H1 (cell line): Measurements from ENCODE around the gene SART1. TPM values are rescaled to one million over a fixed set of nuclear protein-coding genes. Genes with fewer than 3 reads are reported as not detected.

ENCODE experiments used
- CTCF ChIA-PET: fragments of 300-600 bp; sonication (Branson Sonifier 250); formaldehyde crosslinking; loops from one replicate; lab custom pipeline; 2021; ENCODE audit not compliant: partially characterized antibody; lab: Charles Lee
- POLR2A ChIA-PET: fragments of 300-600 bp; sonication (Branson Sonifier 250); formaldehyde crosslinking; loops from one replicate; lab custom pipeline; 2021; ENCODE audit warnings: inconsistent platforms; ENCODE audit not compliant: partially characterized antibody; lab: Charles Lee
- DNase-seq, 2 experiments: peaks; one replicate each; pipeline versions ENCODE4 v3.0.0 to v3.0.0-alpha.2; 2010 to 2022; ENCODE audit warnings: low spot score in 2 of 2, low read depth in 1 of 2, mixed read lengths in 1 of 2
- FAIRE-seq: peaks from 2 replicates; lab custom pipeline; 2011; peaks lifted over from hg19 to GRCh38; lab: Jason Lieb, UNC
- H2AFZ ChIP-seq: 2 replicates; pipeline ENCODE4 v1.8.1; 2012; ENCODE audit warnings: low read length, inconsistent platforms
- H2AK5ac ChIP-seq: 2 replicates; pipeline ENCODE4 v1.6.1; 2013; ENCODE audit warnings: low read depth, low read length
- H2BK120ac ChIP-seq: replicated peaks from 2 replicates; pipeline ENCODE3; 2013; ENCODE audit warnings: low read depth, low read length, inconsistent platforms
- H2BK12ac ChIP-seq: 2 replicates; pipeline ENCODE4 v1.6.1; 2013; ENCODE audit warnings: low read depth, low read length
- H2BK15ac ChIP-seq: 2 replicates; pipeline ENCODE4 v1.6.1; 2013; ENCODE audit warnings: low read length
- H2BK20ac ChIP-seq: 2 replicates; pipeline ENCODE4 v1.6.1; 2013; ENCODE audit warnings: low read length
- H2BK5ac ChIP-seq: 2 replicates; pipeline ENCODE4 v1.6.1; 2013; ENCODE audit warnings: low read depth, low read length
- H3K14ac ChIP-seq: 2 replicates; pipeline ENCODE4 v1.6.1; 2013; ENCODE audit warnings: inconsistent platforms; ENCODE audit not compliant: insufficient read length
- H3K18ac ChIP-seq: 2 replicates; pipeline ENCODE4 v1.6.1; 2013; ENCODE audit warnings: low read length; ENCODE audit errors: extremely low read depth
- H3K23ac ChIP-seq: 2 replicates; pipeline ENCODE4 v1.6.1; 2013; ENCODE audit warnings: inconsistent platforms; ENCODE audit not compliant: insufficient read length
- H3K23me2 ChIP-seq: 2 replicates; pipeline ENCODE4 v1.6.1; 2013; ENCODE audit warnings: low read depth, low read length
- H3K27ac ChIP-seq: 2 replicates; pipeline ENCODE4 v1.6.1; 2011; ENCODE audit warnings: low read depth, low read length, inconsistent platforms
- H3K27me3 ChIP-seq, 4 experiments: replicated peaks in 1 of 4; 1 replicate in 1 of 4; 2 replicates in 3 of 4; pipeline versions ENCODE4 v1.6.1 to v1.8.1; 2011 to 2013; ENCODE audit warnings: low read length in 3 of 4, mild to moderate bottlenecking in 3 of 4, inconsistent platforms in 2 of 4, mixed read lengths in 2 of 4, moderate library complexity in 1 of 4; ENCODE audit not compliant: control insufficient read depth in 3 of 4, insufficient read depth in 3 of 4; ENCODE audit errors: extremely low read depth in 1 of 4
- H3K36me3 ChIP-seq, 4 experiments: 2 replicates each; pipeline versions ENCODE4 v1.6.1 to v1.8.1; 2011 to 2013; ENCODE audit warnings: mild to moderate bottlenecking in 4 of 4, low read length in 3 of 4, moderate library complexity in 2 of 4, control low read depth in 1 of 4, inconsistent platforms in 1 of 4; ENCODE audit not compliant: insufficient read depth in 4 of 4, control insufficient read depth in 2 of 4
- H3K4ac ChIP-seq: replicated peaks from 2 replicates; pipeline ENCODE3; 2013; ENCODE audit warnings: low read length, low read depth, mixed read lengths, inconsistent platforms; ENCODE audit not compliant: insufficient read length
- H3K4me1 ChIP-seq, 4 experiments: replicated peaks in 1 of 4; 1 replicate in 1 of 4; 2 replicates in 3 of 4; pipeline versions ENCODE4 v1.6.1 to v1.8.1; 2011 to 2013; ENCODE audit warnings: low read length in 3 of 4, inconsistent platforms in 2 of 4, mixed read lengths in 1 of 4; ENCODE audit not compliant: insufficient read depth in 4 of 4, control insufficient read depth in 3 of 4
- H3K4me2 ChIP-seq, 2 experiments: 2 replicates each; pipeline versions ENCODE4 v1.6.1 to v1.8.1; 2011 to 2013; ENCODE audit warnings: low read depth in 2 of 2, low read length in 2 of 2, control low read depth in 1 of 2, inconsistent platforms in 1 of 2, mild to moderate bottlenecking in 1 of 2; ENCODE audit not compliant: insufficient read depth in 1 of 2
- H3K4me3 ChIP-seq, 4 experiments: fragments of 200-600, 300-600 bp in 1 of 4; sonication (generic), shearing (Covaris generic), sonication (Bioruptor Twin) in 1 of 4; 2 replicates each; pipeline versions ENCODE4 v1.5.1 to v1.8.1; 2011 to 2016; ENCODE audit warnings: low read length in 4 of 4, low read depth in 3 of 4, control low read depth in 2 of 4, inconsistent platforms in 2 of 4, mild to moderate bottlenecking in 2 of 4, mixed read lengths in 1 of 4, moderate library complexity in 1 of 4; ENCODE audit not compliant: insufficient read depth in 2 of 4; ENCODE audit errors: extremely low read depth in 1 of 4
- H3K56ac ChIP-seq: replicated peaks from 2 replicates; pipeline ENCODE3; 2013; ENCODE audit warnings: low read depth, mild to moderate bottlenecking, mixed read lengths, low read length, inconsistent platforms; ENCODE audit not compliant: insufficient read length
- H3K79me1 ChIP-seq: 2 replicates; pipeline ENCODE4 v1.6.1; 2013; ENCODE audit warnings: low read depth, low read length, control low read depth
- H3K79me2 ChIP-seq, 2 experiments: 2 replicates each; pipeline versions ENCODE4 v1.6.1 to v1.8.1; 2012 to 2013; ENCODE audit warnings: low read length in 2 of 2, mild to moderate bottlenecking in 2 of 2, inconsistent platforms in 1 of 2; ENCODE audit not compliant: insufficient read depth in 2 of 2, control insufficient read depth in 1 of 2
- H3K9ac ChIP-seq, 4 experiments: replicated peaks in 1 of 4; 1 replicate in 1 of 4; 2 replicates in 3 of 4; pipeline versions ENCODE4 v1.6.1 to v1.8.1; 2011 to 2013; ENCODE audit warnings: low read depth in 3 of 4, low read length in 3 of 4, control low read depth in 2 of 4, mild to moderate bottlenecking in 2 of 4, moderate library complexity in 2 of 4, inconsistent platforms in 1 of 4; ENCODE audit errors: extremely low read depth in 1 of 4
- H3K9me3 ChIP-seq, 2 experiments: 2 replicates each; pipeline versions ENCODE4 v1.6.1 to v1.8.1; 2012 to 2013; ENCODE audit warnings: mild to moderate bottlenecking in 2 of 2, moderate library complexity in 2 of 2, control low read depth in 1 of 2, inconsistent platforms in 1 of 2, low read depth in 1 of 2, low read length in 1 of 2, mixed read lengths in 1 of 2; ENCODE audit not compliant: insufficient read depth in 2 of 2
- H4K20me1 ChIP-seq, 2 experiments: replicated peaks in 1 of 2; 2 replicates each; pipeline versions ENCODE3 to v1.8.1; 2011 to 2013; ENCODE audit warnings: inconsistent platforms in 2 of 2, low read length in 2 of 2, mild to moderate bottlenecking in 1 of 2; ENCODE audit not compliant: insufficient read depth in 2 of 2, control insufficient read depth in 1 of 2
- H4K5ac ChIP-seq: 2 replicates; pipeline ENCODE4 v1.6.1; 2013; ENCODE audit warnings: low read length, low read depth, mixed read lengths, inconsistent platforms; ENCODE audit not compliant: insufficient read length
- H4K8ac ChIP-seq: 2 replicates; pipeline ENCODE4 v1.8.0; 2013; ENCODE audit warnings: mild to moderate bottlenecking, moderate library complexity, low read length, inconsistent platforms; ENCODE audit not compliant: insufficient read depth; ENCODE audit errors: extremely low read depth
- H4K91ac ChIP-seq: replicated peaks from 2 replicates; pipeline ENCODE3; 2013; ENCODE audit warnings: low read length, mixed read lengths, inconsistent platforms; ENCODE audit not compliant: insufficient read length
- RNF2 ChIP-seq: fragments of 200-900, 300-1000 bp; sonication (generic); IDR thresholded peaks from 2 replicates; pipeline ENCODE4 v1.7.1; 2016; ENCODE audit warnings: borderline replicate concordance, low read depth, mild to moderate bottlenecking, antibody characterized with exemption, low read length; ENCODE audit not compliant: poor library complexity, severe bottlenecking; ENCODE audit errors: missing control alignments
- WGBS, 2 experiments: shearing (Covaris generic) in 1 of 2; methylation state at CpG; one replicate each; pipeline versions ENCODE4 v1.1.6 to v1.1.7; 2013 to 2015; ENCODE audit warnings: low lambda C conversion rate in 2 of 2, mixed read lengths in 2 of 2, inconsistent platforms in 1 of 2, low coverage in 1 of 2, missing lambda C conversion rate in 1 of 2; ENCODE audit not compliant: insufficient replicate concordance in 2 of 2, insufficient coverage in 1 of 2, insufficient read length in 1 of 2; ENCODE audit errors: extremely low coverage in 1 of 2, missing lambda C conversion rate in 1 of 2; 5-methylcytosine and 5-hydroxymethylcytosine counted together
- polyA plus RNA-seq, 7 experiments: library from polyadenylated mRNA; depleted of rRNA in 3 of 7; stranded (reverse) in 5 of 7; unstranded in 2 of 7; fragments of >200 nt in 5 of 7; fragments of 200-250 nt in 2 of 7; gene quantifications; 1 replicate in 5 of 7; 2 replicates in 1 of 7; 4 replicates in 1 of 7; pipeline versions ENCODE4 v1.2.1 to v1.2.3, GENCODE V29; 2011 to 2013; ENCODE audit warnings: missing spikeins in 2 of 7, mixed read lengths in 2 of 7
- total RNA-seq: library from RNA; stranded (reverse); fragmentation: NEBNext Ultra II Directional; extraction: Animal tissue kit (Norgen Biotek cat#: 25700); gene quantifications from 2 replicates; pipeline ENCODE4 v1.2.1, GENCODE V29; 2021

SART1 gene
- total and polyA plus RNA-seq, 2 of the 8 experiments (the other 6 are each of a cell fraction or from before 2014, with no cell fraction given): 9.7 to 46.1 TPM

DNA sequence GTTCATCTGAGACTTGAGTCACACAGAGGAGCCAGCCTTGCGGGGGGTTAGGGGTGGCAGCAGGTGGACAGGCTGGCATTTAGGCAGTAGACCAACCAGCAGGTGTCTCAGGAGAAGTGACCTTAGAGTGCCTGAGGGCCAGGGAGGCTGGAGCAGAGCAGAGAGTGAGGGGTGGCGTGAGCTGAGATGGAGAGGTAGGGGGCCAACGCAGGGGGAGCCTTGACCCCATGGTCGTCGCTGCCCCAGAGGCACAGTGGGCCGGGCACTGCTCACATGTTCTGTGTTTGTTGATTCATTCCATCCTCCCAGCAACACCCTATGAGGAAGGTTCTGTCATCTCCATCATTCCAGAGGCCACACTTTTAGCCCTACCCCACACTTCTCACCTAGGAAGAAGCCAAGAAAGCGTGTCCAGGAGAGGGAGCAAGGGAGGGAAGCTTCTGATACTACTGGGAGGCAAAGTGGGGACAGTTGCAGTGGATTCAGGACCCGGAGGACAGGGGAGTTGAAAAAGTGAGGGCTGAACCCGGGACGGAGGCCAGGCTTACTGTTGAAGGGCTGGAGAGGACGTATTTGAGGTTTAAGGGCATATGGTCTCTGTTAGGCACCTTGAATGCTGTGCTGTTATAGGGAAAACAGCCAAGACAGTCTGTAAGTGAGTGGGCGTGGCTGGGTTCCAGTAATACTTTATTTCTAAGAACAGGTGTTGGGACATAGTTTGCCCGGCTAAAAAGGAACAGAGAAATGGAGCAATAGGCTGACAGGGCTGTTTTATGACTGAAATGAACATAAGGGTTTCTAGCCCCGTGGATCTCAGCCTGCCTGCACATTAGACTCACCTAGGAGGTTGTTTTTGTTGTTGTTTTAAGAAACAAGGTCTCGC is 7.3 kb downstream of the SART1 start:
- no peak overlapping the region for H4K5ac ChIP-seq
- no peak for TF ChIP-seq RNF2

More for the DNA sequence above, 7.3 kb downstream of the SART1 start:
- Histone ChIP-seq H3K23me2 (peaks cover 1% of the 10 kb centered on the region; the same call in 1 of the 2 replicates), H3K14ac (no peak overlapping the region), H3K56ac (no peak overlapping the region), H3K79me2 (peaks cover 0 to 5% of the 10 kb centered on the region in 2 experiments; a peak in 1 of 4 replicates), H3K18ac (no peak overlapping the region), H4K20me1 (peaks cover 0 to 11% of the 10 kb centered on the region in 2 experiments), H2AK5ac (no peak overlapping the region), H3K27me3 (no peaks in the 10 kb centered on the region), H2BK12ac (no peak overlapping the region), H3K9ac (no peak overlapping the region), H2AFZ (no peak overlapping the region), H3K4me1 (no peaks in the 10 kb centered on the region), H3K36me3 (peaks cover 15 to 47% (median 37%) of the 10 kb centered on the region in 4 experiments), H3K4me2 (no peak overlapping the region), H3K79me1 (no peaks in the 10 kb centered on the region; the same call in 1 of the 2 replicates), H3K4ac (no peak overlapping the region), H4K91ac (no peak overlapping the region), H2BK120ac (no peak overlapping the region), H3K23ac (no peak overlapping the region), H2BK5ac (no peak overlapping the region), H2BK15ac (no peak overlapping the region), H3K9me3 (no peaks in the 10 kb centered on the region), H3K4me3 (no peak overlapping the region), H2BK20ac (no peak overlapping the region), H4K8ac (no peak overlapping the region), H3K27ac (no peak overlapping the region)
- ChIA-PET CTCF (interaction anchor here (0.6 to 2.1 kb wide), 6 partner anchors 15 to 125 kb away, joined by 3 to 6 read pairs (median 3); partner anchors contain the start of gene FIBP), POLR2A (interaction anchor here (0.8 to 2.0 kb wide), 8 partner anchors 9 to 34 kb away, joined by 3 to 7 read pairs (median 3); partner anchors contain the start of gene BANF1)
- 91% methylated on average over 14 of the region's 15 CpGs; no CpG with 5 or more reads in 1 of the 2 experiments for WGBS, 2 experiments
- FAIRE-seq (no peak), DNase-seq (no peak)
